HG02981 (cell line): ENCODE data around the gene GLMN.
A peak's percentile ranks its signal among the peaks of the same experiment; 100 is the strongest.

Source experiments
- ATAC-seq: cut with Tn5 transposase; IDR thresholded peaks from one replicate; pipeline ENCODE4 v1.9.1; 2021; ENCODE audit warnings: mild to moderate bottlenecking, moderate library complexity; ENCODE audit not compliant: unreplicated experiment

GLMN gene

GRCh38 chr1:92298573-92299476 lies at the start of gene GLMN, which contains the start of gene RPAP2:
TSS of gene GLMN (minus strand) at chr1:92298987. CDS start at chr1:92297999, 988 bp downstream.
TSS of gene RPAP2 (plus strand) at chr1:92299059. CDS start at chr1:92299074, 15 bp downstream.
- peak; percentile 97 for ATAC-seq

GRCh38 chr1:92346866-92347640 lies 48.3 kb upstream of the GLMN start:
- no peak for ATAC-seq

GRCh38 chr1:92343061-92343460 lies 44.3 kb upstream of the GLMN start:
- ATAC-seq, result no peak

- ATAC-seq, result no peak
Measured at GRCh38 chr1:92342401-92342800, 43.6 kb upstream of the GLMN start.

- ATAC-seq, result no peak
Measured at GRCh38 chr1:92340154-92340553, 41.4 kb upstream of the GLMN start.

- no peak for ATAC-seq
Measured at GRCh38 chr1:92333668-92334067, 34.9 kb upstream of the GLMN start.

GRCh38 chr1:92329347-92330129 lies 30.8 kb upstream of the GLMN start:
- ATAC-seq, result no peak

- ATAC-seq, result no peak
Measured at GRCh38 chr1:92327794-92328193, 29.0 kb upstream of the GLMN start.

GRCh38 chr1:92326681-92327080 lies 27.9 kb upstream of the GLMN start:
- no peak for ATAC-seq

- ATAC-seq, result no peak
Measured at GRCh38 chr1:92324784-92325183, 26.0 kb upstream of the GLMN start.

- no peak for ATAC-seq
Measured at GRCh38 chr1:92323473-92324453, 25.0 kb upstream of the GLMN start.

- no peak for ATAC-seq
Measured at GRCh38 chr1:92317836-92318493, 19.2 kb upstream of the GLMN start.

- ATAC-seq, result no peak
Measured at GRCh38 chr1:92315766-92316599, 17.2 kb upstream of the GLMN start.

GRCh38 chr1:92314024-92314423 lies 15.2 kb upstream of the GLMN start:
- no peak for ATAC-seq

GRCh38 chr1:92310185-92310597 lies 11.4 kb upstream of the GLMN start:
- ATAC-seq, result no peak

- ATAC-seq, result no peak
Measured at GRCh38 chr1:92307980-92308379, 9.2 kb upstream of the GLMN start.

GRCh38 chr1:92306020-92306419 lies 7.2 kb upstream of the GLMN start:
- ATAC-seq, result no peak

GRCh38 chr1:92301021-92301420 lies 2.2 kb upstream of the GLMN start:
- ATAC-seq, result no peak
